SK-N-MC (cell line): ENCODE data around the gene USP47.

Source experiments
- DNase-seq: peaks from one replicate; pipeline ENCODE4 v3.0.0-alpha.2; 2011; ENCODE audit warnings: low read depth, low spot score
- H3K27ac ChIP-seq: fragments of 200-600 bp; sonication (generic); 2 replicates; pipeline ENCODE4 v1.5.1; 2016; ENCODE audit warnings: mixed run types
- H3K36me3 ChIP-seq: fragments of 200-600 bp; sonication (generic); 2 replicates; pipeline ENCODE4 v1.6.1; 2017; ENCODE audit warnings: antibody characterized with exemption, low read length, mixed read lengths; ENCODE audit not compliant: insufficient read depth
- H3K4me3 ChIP-seq: fragments of 200-600 bp; sonication (generic); 2 replicates; pipeline ENCODE4 v1.5.1; 2016
- H3K9ac ChIP-seq: fragments of 200-600 bp; sonication (generic); 2 replicates; pipeline ENCODE4 v1.8.0; 2017; ENCODE audit warnings: mixed run types, mixed read lengths; ENCODE audit not compliant: insufficient read length
- H3K9me3 ChIP-seq: fragments of 200-600 bp; sonication (generic); 2 replicates; pipeline ENCODE4 v1.6.1; 2017; ENCODE audit warnings: low read depth, mild to moderate bottlenecking, antibody characterized with exemption, low read length, moderate library complexity, mixed read lengths
- EZH2 ChIP-seq: fragments of 200-600 bp; sonication (generic); IDR thresholded peaks from one replicate; pipeline ENCODE4 v1.6.1; 2017; ENCODE audit warnings: antibody characterized with exemption
- FOXP2 ChIP-seq: optimal IDR thresholded peaks from 2 replicates; pipeline ENCODE3; 2011; ENCODE audit warnings: mild to moderate bottlenecking, moderate library complexity; ENCODE audit not compliant: insufficient read depth; ENCODE audit errors: extremely low read length, control extremely low read depth
- POLR2AphosphoS5 ChIP-seq: IDR thresholded peaks from 2 replicates; pipeline ENCODE4 v1.6.1; 2012; ENCODE audit warnings: mild to moderate bottlenecking, low read depth, low read length, borderline replicate concordance

Gene USP47

GRCh38 chr11:11966826-11967668 is 125.3 kb downstream of the USP47 start:
- Histone ChIP-seq H3K9me3 (no peaks in the 10 kb centered on the region), H3K9ac (no peak overlapping the region), H3K4me3 (no peak overlapping the region), H3K36me3 (no peaks in the 10 kb centered on the region), H3K27ac (no peak overlapping the region)
- no peak for DNase-seq
- TF ChIP-seq EZH2 (no peak), FOXP2 (no peak), POLR2AphosphoS5 (no peak)

- Histone ChIP-seq H3K36me3 (no peaks in the 10 kb centered on the region), H3K9ac (no peak overlapping the region), H3K27ac (0 out of 2 replicates have a peak overlapping the region, but pooled peaks have one; percentile 12), H3K4me3 (peak overlapping the region; percentile 52; the same call in 1 of the 2 replicates), H3K9me3 (no peaks in the 10 kb centered on the region)
- DNase-seq = no peak
- TF ChIP-seq FOXP2 = no peak
- TF ChIP-seq EZH2 = no peak
- no peak for TF ChIP-seq POLR2AphosphoS5
Measured at GRCh38 chr11:11967669-11968510, 126.1 kb downstream of the USP47 start.

GRCh38 chr11:11968511-11969280 is 126.9 kb downstream of the USP47 start:
- TF ChIP-seq EZH2 = no peak
- TF ChIP-seq POLR2AphosphoS5 = no peak; the same call in 1 of the 2 replicates
- no peak for TF ChIP-seq FOXP2
- Histone ChIP-seq H3K9ac (no peak overlapping the region), H3K9me3 (no peaks in the 10 kb centered on the region), H3K4me3 (peak overlapping the region; percentile 52), H3K27ac (peak overlapping the region; percentile 29; the same call in 1 of the 2 replicates), H3K36me3 (no peaks in the 10 kb centered on the region)
- DNase-seq = no peak

GRCh38 chr11:11969380-11970215 is 127.8 kb downstream of the USP47 start:
- Histone ChIP-seq H3K27ac (no peak overlapping the region), H3K4me3 (no peak overlapping the region), H3K36me3 (no peaks in the 10 kb centered on the region), H3K9ac (no peak overlapping the region), H3K9me3 (no peaks in the 10 kb centered on the region)
- DNase-seq = no peak
- no peak for TF ChIP-seq FOXP2
- no peak for TF ChIP-seq POLR2AphosphoS5
- no peak for TF ChIP-seq EZH2

GRCh38 chr11:11970556-11970955 is 128.8 kb downstream of the USP47 start:
- Histone ChIP-seq H3K27ac (no peak overlapping the region), H3K36me3 (no peaks in the 10 kb centered on the region), H3K9me3 (no peaks in the 10 kb centered on the region), H3K4me3 (no peak overlapping the region; the same call in 1 of the 2 replicates), H3K9ac (no peak overlapping the region)
- no peak for DNase-seq
- TF ChIP-seq POLR2AphosphoS5 (no peak), FOXP2 (no peak), EZH2 (no peak)

GRCh38 chr11:11971906-11972547 is 130.3 kb downstream of the USP47 start:
- Histone ChIP-seq H3K36me3 (no peaks in the 10 kb centered on the region), H3K9me3 (no peaks in the 10 kb centered on the region), H3K4me3 (no peak overlapping the region), H3K27ac (no peak overlapping the region), H3K9ac (no peak overlapping the region)
- no peak for TF ChIP-seq EZH2
- TF ChIP-seq POLR2AphosphoS5 = no peak
- no peak for TF ChIP-seq FOXP2
- no peak for DNase-seq

- no peak overlapping the region for H3K4me3 ChIP-seq
- H3K9me3 ChIP-seq = no peaks in the 10 kb centered on the region
- no peak for TF ChIP-seq POLR2AphosphoS5
- TF ChIP-seq EZH2 = no peak
- no peak for TF ChIP-seq FOXP2
- no peak for DNase-seq
- no peak overlapping the region for H3K27ac ChIP-seq
- H3K36me3 ChIP-seq = no peaks in the 10 kb centered on the region
- H3K9ac ChIP-seq = no peak overlapping the region
Measured at GRCh38 chr11:11972730-11973341, 131.1 kb downstream of the USP47 start.
